GM12878 (cell line): ENCODE results near the gene CDH5.

Experiments
- EZH2 ChIP-seq: IDR thresholded peaks from 2 replicates; pipeline ENCODE4 v1.6.1; 2012; ENCODE audit warnings: low read depth, mild to moderate bottlenecking, control low read depth, inconsistent platforms, low read length, borderline replicate concordance; ENCODE audit not compliant: control insufficient read depth
- SMC3 ChIP-seq: IDR thresholded peaks from 2 replicates; pipeline ENCODE4 v1.6.1; 2011; ENCODE audit warnings: low read length, improper control_type of control experiment, borderline replicate concordance
- SP1 ChIP-seq: IDR thresholded peaks from one replicate; pipeline ENCODE4 v1.6.1; 2011; ENCODE audit warnings: low read depth, low read length

- TF ChIP-seq SP1 (no peak), EZH2 (no peak), SMC3 (no peak)
Measured at GRCh38 chr16:66363211-66363777, 3.2 kb upstream of the CDH5 start.
